Hematopoietic multipotent progenitor cell treated with erythropoietin and hydrocortisone succinate and interleukin-3 and kit ligand, for 15 days (in vitro differentiated cells): ENCODE measurements around the gene LRIT2.
A peak's percentile ranks its signal among the peaks of the same experiment; 100 is the strongest.

ENCODE experiments used
- DNase-seq: peaks from one replicate; pipeline ENCODE4 v3.0.0-alpha.2; 2015; ENCODE audit warnings: low spot score

The LRIT2 gene

DNA sequence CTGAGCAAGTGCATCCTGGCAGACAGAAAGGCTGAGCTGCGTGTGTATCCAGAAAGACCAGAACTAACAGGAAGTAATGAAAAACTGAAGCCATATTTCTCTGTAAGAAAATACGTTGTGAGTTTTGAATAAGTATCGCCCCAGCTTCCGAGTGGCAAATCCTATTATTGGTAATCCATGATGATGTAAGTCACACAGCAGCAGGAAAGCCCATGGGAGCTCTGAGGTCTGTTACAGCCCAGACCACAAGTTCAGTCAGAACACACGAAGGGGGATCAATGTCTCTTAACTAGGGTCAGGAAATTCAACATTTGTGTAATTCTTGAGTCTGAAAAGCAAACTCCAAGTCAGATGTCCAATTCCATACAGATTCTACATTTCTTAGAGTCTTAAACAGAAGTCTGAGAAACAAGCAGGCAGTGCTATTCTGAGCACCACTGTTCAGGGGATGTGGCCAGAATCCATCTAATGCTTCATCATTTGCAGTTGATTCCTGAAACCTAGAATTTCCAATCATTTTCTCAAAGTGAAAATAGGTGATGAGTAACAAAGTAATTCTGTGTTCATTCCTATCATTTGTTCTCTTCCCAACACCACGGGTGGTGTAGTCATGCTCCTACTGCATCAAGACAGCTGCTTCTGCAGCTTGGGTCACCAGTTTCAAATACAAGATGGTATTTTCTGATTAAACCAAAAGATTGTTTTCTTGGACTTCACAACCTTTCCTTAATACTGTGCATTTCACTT is at the start of gene LRIT2:
LRIT2 (minus strand) TSS at position 118 of the 747 bp plus-strand sequence; CDS start at position 94, 24 bp downstream.
- DNase-seq: no peak

- no peak for DNase-seq
Measured at GRCh38 chr10:84270708-84271107, 45.4 kb upstream of the LRIT2 start.

DNA sequence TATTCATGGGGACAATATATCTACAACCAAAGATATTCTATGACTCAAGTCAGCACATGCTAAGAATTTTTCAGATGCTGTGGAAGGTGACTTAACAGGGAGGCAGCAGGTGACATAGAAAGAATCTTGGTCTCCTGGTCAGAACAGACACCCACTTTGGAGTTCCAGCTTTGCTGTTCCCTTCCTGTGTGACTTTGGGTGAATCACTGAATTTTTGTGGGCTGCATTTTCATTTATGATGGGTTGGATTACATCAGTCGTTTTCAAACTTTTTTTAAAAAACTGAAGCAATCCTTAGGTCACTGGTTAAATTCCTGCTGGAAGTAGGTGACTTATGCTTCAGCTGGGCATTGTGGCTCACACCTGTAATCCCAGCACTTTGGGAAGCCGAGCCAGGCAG is 44.4 kb upstream of the LRIT2 start:
- DNase-seq: no peak

GRCh38 chr10:84269162-84269561 is 43.8 kb upstream of the LRIT2 start:
- no peak for DNase-seq

DNA sequence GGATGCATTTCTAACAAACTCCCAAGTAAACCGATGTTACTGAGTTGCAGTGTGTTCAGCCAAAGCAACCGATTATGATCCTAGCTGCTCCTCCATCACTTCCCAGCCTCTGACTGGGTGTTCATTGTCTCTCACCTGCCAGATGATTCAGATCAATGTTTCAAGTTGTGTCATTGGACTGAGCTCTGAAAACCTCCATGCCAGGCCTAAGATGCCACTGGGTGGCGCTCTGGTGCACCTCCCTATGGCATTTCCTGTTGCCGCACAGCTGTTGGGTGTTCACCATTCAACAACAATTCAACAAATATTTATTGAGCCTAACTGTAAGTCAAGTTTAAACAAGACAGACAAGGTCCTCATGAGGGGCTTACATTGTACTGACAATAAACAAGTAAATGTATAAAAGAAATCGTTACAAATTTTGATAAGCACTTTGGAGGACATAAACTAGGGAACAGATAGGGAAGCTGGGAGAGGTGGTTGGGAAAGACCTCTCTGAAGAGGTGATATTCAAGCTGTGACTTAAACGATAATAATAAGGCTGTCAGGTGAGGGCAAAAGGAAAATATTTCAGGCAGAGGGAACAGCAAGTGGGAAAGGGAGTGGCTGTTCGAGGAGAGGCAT is 42.3 kb upstream of the LRIT2 start:
- DNase-seq: peak; percentile 3

- DNase-seq: no peak
Measured at GRCh38 chr10:84265418-84265817, 40.1 kb upstream of the LRIT2 start.

DNA sequence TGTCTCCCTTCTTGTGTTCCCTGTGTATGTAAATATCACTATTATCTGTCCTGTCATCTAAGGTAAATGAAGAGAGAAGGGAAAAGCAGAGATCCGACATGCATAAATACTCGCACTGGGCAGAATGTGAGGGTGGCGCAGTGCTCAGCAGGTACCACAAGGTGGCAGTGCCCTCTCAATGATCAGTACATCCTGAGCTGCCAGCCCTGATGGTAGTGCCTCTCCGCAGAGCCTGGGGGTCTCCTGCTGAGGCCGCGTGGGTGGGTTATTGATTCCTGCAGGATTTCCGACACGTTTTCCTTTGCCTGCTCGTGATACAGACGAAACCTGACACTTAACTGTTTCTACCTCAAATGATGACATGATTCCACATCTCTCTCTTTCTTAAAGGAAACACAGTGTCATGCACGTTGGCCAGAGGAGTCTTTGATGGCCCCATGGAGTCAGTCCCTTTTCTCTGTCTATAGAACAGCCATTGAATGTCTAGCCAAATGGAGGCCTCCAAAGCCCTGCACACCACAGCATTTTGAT is 39.3 kb upstream of the LRIT2 start:
- DNase-seq: peak; percentile 41

GRCh38 chr10:84263716-84264115 is 38.4 kb upstream of the LRIT2 start:
- no peak for DNase-seq

DNA sequence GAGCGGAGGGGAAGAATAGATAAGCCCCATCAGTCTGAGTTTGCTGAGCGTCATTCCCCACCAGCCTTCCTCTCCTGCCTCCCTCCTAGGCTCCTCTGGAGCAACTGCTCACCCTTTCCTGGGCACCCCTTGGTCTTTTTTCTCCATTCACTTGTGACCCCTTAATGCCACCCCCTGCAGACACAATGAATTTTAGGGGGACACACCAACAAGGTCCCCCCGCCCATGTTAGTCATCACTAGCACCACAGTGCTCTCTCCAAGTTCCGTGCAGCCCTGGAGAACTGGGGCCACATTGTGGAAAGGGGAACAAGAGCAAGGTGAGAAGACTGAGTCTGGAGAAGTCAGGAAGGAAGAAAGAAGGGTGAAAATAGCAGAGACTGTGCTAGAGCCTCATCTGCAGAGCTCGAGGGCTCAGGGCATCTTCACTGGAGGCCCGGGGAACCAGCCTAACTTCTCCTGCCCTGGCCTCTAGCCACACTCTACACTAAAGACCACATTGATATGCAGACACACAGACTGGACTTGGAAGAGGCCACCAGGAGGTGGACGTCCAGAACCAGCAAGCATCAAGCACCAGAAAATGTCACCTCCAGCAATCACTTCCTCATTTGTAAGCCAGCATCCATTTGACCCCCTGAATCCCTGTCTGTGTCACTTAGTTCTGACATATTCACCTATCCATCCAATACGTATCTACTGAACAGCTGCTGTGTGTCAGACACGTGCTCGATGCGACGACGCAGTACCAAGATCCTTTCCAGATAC is 37.0 kb upstream of the LRIT2 start:
- no peak for DNase-seq

DNA sequence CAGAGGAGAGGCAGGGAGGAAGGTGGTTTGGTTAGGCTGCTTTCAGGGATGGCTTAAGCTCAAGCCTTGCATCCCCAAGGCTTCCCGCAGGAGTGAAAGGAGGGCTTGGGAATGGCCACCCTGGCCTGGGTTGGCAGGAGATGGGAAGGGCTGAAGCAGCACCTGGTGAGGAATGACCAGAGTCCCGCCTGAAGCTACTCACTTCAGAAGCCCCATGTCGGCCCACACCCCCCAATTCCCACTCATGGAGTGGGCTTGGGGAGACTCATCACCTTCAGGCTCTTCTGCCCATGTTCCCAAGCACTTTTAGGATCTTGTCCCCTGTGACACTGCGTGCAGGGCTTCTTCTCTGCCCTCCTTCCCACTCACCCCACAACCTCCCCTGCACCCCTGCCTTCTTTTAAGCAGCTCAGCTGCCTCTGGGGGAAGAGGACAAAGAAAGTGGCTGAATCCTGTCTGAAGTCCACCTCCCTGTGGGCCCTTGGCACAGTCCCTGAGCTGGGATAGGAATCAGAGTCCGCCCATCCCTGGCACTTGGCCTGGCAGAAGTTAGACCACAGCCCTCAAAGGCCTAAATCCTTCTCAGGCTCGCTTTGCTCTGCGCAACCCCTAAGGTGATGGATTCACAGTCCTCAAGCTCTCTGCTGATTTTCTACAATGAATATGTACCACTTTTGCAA is 36.0 kb upstream of the LRIT2 start:
- DNase-seq: no peak

DNA sequence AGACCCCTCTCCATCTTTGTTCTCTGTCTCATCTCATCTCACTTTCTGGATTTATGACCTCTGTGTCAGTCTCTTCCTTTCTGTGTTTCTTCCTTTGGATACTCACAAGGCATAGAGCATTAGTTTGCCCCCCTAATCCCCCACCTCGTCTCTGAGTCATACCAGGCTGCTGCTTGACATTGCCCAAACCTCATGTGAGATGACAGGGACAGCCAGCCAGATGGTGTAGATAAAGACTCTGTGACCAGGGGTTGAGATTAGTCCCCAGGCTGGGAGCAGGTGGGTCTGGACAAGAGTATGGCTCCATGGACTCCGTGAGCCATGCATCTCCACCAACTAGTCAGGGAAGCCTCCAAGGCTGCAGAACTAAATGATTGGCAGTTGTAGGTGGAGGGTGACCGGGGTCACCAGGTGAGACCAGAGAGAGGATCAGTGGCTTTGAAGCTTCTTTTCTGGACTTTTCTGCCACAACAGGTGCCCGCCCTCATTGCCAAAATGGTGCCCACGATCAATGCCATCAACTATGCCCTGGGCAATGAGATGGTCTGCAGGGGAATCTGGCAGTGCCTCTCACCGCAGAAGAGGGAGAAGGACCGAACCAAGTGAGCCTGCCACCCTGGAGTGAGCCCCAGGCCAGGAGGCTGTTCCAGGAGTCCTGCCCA is 32.8 kb upstream of the LRIT2 start:
- DNase-seq: no peak

DNA sequence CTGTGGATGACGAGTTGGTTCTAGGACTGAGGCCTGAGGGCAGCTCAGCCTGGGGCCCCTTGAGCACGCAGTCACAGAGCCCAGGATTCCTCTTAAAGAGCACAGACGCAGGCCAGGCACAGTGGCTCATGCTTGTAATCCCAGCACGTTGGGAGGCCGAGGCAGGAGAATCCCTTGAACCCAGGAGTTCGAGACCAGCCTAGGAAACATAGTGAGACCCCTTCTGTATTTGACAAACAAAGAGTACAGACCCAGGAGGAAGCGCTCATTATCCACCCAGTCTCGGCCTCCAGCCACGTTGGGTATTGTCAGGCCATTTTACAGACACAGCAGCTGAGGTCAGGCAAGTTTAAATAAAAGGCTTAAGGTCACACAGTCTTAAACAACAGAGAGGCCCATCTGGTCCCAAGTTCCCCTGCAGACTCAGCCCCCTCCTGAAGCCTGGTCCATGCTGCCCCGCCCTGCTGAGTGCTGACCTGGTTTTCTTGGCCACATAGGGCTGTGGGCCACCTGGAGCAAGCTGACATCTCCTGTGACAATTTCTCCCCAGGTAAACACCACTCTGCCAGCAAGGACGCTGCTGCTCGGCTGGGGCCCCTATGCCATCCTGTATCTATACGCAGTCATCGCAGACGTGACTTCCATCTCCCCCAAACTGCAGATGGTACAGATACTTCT is 32.1 kb upstream of the LRIT2 start:
- no peak for DNase-seq

GRCh38 chr10:84256510-84257342 is 31.4 kb upstream of the LRIT2 start:
- peak; percentile 10 for DNase-seq

DNA sequence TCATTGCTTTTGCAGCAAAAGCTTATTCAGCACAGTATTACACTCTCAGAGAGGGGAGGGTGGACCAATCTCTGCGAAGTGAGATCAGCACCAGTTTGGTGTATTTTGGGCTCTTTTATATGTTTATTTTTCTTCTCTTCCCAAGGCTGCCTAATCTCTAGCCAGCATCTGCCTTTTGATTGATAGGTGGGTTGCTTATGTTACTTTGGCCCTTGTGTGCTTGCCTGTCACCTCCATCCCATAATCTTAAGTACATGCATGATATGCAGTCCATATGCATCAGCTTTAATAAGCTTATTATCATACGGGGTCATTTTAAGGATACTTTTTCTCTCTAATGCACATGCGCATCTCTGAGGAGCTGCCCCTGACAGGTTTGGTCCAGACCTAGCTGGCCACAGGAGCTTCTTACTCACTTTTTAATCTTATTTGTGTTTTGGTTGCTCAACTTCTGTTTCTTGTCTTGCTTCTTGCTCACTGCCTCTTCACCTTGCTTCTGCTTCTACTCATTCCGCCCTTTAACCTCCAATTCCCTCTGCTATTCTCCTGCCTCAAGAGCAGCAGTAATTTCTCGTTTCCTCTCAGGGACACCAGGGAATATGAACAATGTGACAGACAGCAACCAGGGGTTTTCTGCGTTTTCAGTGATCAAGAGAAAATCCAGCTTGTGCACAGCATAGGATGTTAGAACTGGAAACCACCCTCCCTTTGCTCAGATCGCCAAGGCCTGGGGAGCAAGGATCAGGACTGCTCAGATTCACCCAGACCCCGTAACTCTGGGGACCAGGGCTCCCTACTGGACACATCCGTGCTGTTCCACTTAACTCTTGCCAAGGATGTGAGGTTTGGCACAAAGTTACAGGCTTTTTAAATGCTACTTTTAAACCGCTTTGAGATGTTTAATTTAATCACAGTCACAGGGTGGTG is 29.5 kb upstream of the LRIT2 start:
- DNase-seq: no peak

GRCh38 chr10:84248794-84249193 is 23.4 kb upstream of the LRIT2 start:
- DNase-seq: no peak

- no peak for DNase-seq
Measured at GRCh38 chr10:84247496-84247895, 22.2 kb upstream of the LRIT2 start.

- DNase-seq: no peak
Measured at GRCh38 chr10:84244651-84245270, 19.4 kb upstream of the LRIT2 start, which contains the start of gene RGR. RGR (plus strand) TSS chr10:84245053; CDS start chr10:84245091, 38 bp downstream.

DNA sequence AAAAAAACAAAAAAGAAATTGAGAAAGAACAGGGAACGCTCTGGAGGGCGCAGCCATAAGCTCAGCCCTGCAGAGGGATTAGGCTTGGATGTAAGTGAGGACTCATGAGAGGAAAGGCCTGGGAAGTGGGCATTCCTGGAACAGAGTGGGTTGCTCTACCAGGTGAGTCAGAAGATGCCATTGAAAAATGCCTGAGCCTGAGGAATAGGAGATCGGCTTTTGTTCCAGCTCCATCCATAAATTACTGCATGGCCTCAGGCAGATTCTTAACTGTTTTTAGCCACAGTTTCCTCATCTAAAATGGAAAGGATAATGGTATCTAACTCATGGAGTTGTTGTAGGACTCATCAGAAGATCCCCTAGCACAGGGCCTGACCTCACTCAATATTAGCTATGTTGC is 18.4 kb upstream of the LRIT2 start:
- DNase-seq: no peak
